ENCODE results near the gene C1orf210. TPM values are rescaled to one million over a fixed set of nuclear protein-coding genes. Genes with fewer than 3 reads are reported as not detected.
A peak's percentile ranks its signal among the peaks of the same experiment; 100 is the strongest.

Gene C1orf210
- total RNA-seq, 1 donor from 2014 or later, result not detected

DNA sequence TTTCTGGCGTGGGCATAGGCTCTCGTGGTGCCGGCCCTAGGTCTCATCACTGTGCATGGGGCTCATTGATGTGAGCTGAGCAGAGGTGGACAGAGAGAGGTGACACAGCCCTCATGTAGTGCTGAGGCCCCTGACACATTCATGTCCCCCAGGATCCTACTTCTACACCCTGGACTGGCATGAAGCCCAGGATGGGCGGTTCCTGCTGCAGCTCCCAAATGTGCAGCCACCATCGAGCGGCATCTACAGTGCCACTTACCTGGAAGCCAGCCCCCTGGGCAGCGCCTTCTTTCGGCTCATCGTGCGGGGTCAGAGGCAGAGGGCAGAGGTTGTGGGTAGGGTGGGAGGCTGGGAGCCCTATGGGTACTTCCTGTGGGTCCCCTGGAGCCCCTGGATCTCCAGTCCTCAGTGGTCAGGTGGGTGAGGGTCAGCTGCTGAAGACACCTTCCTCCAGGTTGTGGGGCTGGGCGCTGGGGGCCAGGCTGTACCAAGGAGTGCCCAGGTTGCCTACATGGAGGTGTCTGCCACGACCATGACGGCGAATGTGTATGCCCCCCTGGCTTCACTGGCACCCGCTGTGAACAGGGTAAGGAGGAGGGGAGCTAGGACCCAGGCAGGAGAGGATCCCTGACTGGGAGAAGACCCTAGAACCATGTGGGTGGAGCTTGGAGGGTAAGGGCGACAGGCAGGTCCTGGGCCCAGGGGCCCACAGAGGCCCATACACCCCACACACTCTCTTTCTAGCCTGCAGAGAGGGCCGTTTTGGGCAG lies 21.5 kb upstream of the C1orf210 start:
- Mint-ChIP-seq H3K9me3 (no peaks in the 10 kb centered on the region), H3K27me3 (peaks cover 2% of the 10 kb centered on the region), H3K4me3 (no peak overlapping the region), H3K27ac (no peak overlapping the region), H3K4me1 (no peaks in the 10 kb centered on the region), H3K36me3 (ENCODE audit: low read depth) (no peaks in the 10 kb centered on the region)
- intact Hi-C loops (cut with micrococcal nuclease), result no loop called here
- no peak for DNase-seq

DNA sequence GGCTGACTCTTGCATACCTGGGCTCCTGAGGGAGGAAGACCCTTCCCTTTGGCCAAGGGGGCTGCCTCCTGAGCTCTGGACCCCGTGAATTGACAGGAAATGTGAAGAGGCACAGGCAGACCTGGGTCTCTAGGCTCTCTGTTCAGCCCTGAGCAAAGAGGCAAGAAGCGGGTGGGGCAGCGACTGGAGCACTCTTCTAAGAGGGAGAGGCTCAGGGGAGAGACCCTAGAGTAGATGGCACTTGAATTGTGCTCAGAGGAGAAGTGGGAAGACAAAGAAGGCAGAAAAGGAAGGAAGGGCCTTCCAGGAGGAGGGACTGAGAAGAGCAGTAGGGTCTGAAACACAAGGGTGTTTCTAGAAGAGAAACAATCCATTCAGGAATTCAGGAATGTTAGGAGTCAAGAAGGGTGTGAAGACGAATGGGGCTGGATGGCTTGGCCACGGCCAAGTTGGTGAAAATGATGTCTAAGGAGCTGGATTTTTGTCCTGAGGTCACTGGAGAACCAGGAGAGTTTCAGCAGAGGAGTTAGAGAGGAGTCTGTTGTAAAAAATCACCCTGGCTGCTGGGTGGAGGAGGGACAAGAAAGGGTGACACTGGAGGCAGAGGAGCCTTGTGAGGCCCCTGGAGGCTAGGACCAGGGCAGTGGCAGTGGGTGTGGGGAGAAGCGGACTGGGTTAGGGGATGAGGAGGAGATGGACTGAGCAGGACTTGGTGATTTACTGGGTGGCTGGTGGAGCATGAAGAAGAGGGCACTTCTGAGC lies 20.7 kb upstream of the C1orf210 start:
- H3K36me3 Mint-ChIP-seq (ENCODE audit: low read depth), result no peaks in the 10 kb centered on the region
- H3K27me3 Mint-ChIP-seq, result peaks cover 2% of the 10 kb centered on the region
- no peak for DNase-seq
- H3K9me3 Mint-ChIP-seq, result no peaks in the 10 kb centered on the region
- intact Hi-C loops (cut with micrococcal nuclease), result no loop called here
- no peak overlapping the region for H3K4me3 Mint-ChIP-seq
- peak overlapping the region; percentile 20 for H3K27ac Mint-ChIP-seq
- peaks cover under 1% of the 10 kb centered on the region for H3K4me1 Mint-ChIP-seq

DNA sequence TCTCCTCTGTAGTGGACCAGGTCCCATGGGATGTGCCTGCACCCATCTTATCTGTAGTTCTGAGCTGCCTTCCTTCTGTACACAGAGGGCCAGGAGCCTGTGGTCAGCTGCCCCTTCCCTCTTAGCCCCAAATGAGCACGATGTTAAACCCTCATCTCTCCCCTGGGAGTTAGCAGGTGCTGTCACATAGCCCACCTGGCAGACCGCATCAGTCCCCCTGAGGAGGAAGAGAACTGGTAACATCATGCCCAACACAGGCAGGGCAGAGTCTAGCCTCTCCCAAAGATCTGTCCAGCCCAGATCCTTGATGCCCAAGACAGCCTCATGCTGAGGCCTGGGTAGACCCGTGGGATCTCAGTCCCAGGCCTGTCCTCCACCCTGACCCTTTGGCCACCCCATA lies 20.1 kb upstream of the C1orf210 start:
- intact Hi-C loops (cut with micrococcal nuclease), result no loop called here
- Mint-ChIP-seq H3K36me3 (ENCODE audit: low read depth) (no peaks in the 10 kb centered on the region), H3K27me3 (peaks cover 2% of the 10 kb centered on the region), H3K9me3 (no peaks in the 10 kb centered on the region), H3K4me3 (no peak overlapping the region), H3K27ac (no peak overlapping the region), H3K4me1 (peaks cover 2% of the 10 kb centered on the region)
- no peak for DNase-seq

DNA sequence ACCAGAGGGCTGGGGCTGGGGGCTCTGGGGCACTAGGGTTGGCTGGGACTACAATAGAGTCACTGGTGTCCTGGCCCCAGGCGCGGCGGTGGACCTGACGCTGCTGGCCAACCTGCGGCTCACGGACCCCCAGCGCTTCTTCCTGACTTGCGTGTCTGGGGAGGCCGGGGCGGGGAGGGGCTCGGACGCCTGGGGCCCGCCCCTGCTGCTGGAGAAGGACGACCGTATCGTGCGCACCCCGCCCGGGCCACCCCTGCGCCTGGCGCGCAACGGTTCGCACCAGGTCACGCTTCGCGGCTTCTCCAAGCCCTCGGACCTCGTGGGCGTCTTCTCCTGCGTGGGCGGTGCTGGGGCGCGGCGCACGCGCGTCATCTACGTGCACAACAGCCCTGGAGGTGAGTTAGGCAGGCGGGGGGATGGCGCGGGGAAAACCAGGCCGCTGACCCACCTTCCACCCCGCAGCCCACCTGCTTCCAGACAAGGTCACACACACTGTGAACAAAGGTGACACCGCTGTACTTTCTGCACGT lies 19.5 kb upstream of the C1orf210 start:
- Mint-ChIP-seq H3K27ac (no peak overlapping the region), H3K36me3 (ENCODE audit: low read depth) (no peaks in the 10 kb centered on the region), H3K4me3 (no peak overlapping the region), H3K27me3 (no peaks in the 10 kb centered on the region), H3K9me3 (no peaks in the 10 kb centered on the region), H3K4me1 (peaks cover 2% of the 10 kb centered on the region)
- intact Hi-C loops (cut with micrococcal nuclease), result no loop called here
- DNase-seq, result no peak

DNA sequence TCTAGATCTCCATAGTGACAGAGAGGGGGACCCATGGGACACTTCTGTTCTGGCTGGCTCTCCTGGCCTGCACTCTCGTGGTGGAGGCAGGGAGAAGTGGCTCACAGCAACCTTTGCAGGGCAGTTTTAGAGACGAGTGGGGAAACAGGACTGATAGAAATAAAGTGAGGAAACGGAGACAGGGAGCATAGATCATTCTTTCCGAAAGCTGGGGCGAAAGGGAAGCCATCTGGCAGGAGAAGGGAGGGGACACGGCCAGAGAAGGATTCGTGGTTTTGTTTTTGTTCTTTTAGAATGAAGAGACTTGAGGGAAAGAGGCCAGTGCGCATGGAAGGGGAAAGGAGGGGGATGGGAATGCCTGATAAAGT lies 18.9 kb upstream of the C1orf210 start:
- intact Hi-C loops (cut with micrococcal nuclease), result no loop called here
- no peak overlapping the region for H3K4me3 Mint-ChIP-seq
- no peaks in the 10 kb centered on the region for H3K36me3 Mint-ChIP-seq (ENCODE audit: low read depth)
- H3K27ac Mint-ChIP-seq, result no peak overlapping the region
- no peaks in the 10 kb centered on the region for H3K9me3 Mint-ChIP-seq
- no peaks in the 10 kb centered on the region for H3K27me3 Mint-ChIP-seq
- DNase-seq, result no peak
- peaks cover 2% of the 10 kb centered on the region for H3K4me1 Mint-ChIP-seq

DNA sequence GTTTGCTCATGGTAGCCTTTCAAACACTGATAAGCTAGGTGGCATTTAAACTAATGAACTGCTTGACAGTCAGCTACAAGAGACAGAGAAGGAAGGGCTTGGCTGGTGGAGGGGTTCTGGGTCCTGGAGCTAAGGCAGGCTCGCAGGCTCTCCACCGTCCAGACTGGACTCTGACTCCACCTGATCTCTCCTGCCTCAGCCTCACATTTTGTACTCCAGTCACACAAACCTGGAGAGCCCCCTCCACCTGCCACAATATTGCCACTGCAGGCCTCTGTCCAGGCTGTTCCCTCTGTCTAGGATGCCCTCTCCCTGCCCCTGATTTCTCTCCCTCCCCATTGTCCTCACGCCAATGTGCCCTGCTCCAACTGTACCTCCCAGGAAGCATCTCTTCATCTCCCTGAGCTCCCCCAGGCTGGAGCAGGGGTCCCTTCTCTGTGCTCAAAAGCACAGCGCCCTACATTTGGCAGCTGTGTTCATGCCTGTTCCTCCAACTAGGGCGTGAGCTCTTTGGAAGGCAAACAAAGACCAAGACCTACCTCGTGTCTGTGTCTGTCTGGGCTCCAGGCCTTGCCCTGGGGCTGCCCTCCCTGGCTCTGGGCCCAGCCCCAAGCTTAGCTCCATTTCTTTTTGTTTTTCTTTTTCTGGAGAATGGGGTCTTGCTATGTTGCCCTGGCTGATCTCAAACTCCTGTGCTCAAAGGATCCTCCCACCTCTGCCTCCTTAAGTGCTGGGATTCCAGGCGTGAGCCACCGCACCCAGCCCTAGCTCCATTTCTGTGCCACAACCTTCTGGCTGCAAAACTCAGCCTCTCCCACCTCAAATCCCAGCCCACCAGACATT lies 18.3 kb upstream of the C1orf210 start:
- intact Hi-C loops (cut with micrococcal nuclease), result no loop called here
- Mint-ChIP-seq H3K9me3 (no peaks in the 10 kb centered on the region), H3K36me3 (ENCODE audit: low read depth) (no peaks in the 10 kb centered on the region), H3K27me3 (no peaks in the 10 kb centered on the region), H3K4me3 (no peak overlapping the region), H3K4me1 (peaks cover 2% of the 10 kb centered on the region), H3K27ac (no peak overlapping the region)
- no peak for DNase-seq

DNA sequence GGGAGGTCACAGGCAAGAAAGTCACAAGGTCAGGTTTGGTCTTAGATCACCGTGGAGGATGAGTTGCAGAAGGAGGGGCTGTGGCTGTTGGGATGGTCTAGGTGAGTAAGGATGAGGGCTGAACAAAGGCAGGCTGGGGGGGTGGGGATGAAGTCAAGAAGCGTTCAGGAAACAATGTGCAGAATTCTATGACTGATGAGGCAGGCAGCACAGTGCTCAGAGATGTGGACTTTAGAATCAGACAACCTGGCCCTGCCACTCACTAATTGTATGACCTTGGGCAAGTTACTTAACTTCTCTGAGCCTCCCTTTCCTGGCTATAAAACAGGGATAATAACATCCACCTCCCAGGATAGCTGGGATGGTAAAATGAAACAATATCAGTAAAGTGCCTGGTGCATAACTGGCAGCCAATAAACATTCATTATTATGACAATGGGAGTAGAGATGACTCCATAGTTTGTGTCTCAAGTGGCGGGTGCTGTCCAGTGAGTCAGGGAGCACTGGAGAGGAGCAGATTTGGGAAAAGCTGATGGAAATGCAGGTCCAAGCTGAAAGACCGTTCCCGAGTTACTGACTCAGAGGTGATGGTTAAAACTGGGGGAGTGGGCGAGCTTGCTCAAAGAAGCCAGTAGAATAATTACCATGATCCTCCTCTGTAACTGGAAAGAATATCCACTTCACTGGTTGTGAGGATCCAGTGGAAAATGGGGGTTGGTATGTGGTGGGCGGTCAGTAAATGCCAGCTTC lies 17.5 kb upstream of the C1orf210 start:
- intact Hi-C loops (cut with micrococcal nuclease), result no loop called here
- no peak for DNase-seq
- Mint-ChIP-seq H3K9me3 (no peaks in the 10 kb centered on the region), H3K27ac (no peak overlapping the region), H3K36me3 (ENCODE audit: low read depth) (no peaks in the 10 kb centered on the region), H3K27me3 (no peaks in the 10 kb centered on the region), H3K4me3 (no peak overlapping the region), H3K4me1 (peaks cover 2% of the 10 kb centered on the region)

DNA sequence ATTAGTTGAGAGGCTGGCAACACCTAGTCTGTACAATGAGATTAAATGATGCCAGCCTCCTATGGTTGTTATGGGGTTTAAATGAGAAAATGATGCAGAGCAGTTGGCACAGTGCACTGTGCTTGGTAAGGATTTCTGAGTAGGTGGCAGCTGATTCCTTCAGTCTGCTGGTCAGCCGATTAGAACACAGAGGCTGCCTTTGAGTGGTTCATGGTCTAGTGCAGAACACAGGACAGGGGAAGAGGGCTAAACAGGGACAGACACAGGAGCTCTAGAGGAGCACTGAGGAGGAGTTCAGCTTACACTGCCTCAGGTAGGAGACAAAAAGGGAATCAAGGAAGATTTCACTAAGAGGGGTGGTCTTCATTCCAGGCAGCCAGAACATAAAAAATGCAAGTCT lies 16.8 kb upstream of the C1orf210 start:
- Mint-ChIP-seq H3K27ac (no peak overlapping the region), H3K27me3 (no peaks in the 10 kb centered on the region), H3K9me3 (no peaks in the 10 kb centered on the region), H3K4me3 (no peak overlapping the region), H3K36me3 (ENCODE audit: low read depth) (no peaks in the 10 kb centered on the region), H3K4me1 (peaks cover 2% of the 10 kb centered on the region)
- intact Hi-C loops (cut with micrococcal nuclease), result no loop called here
- DNase-seq, result no peak

DNA sequence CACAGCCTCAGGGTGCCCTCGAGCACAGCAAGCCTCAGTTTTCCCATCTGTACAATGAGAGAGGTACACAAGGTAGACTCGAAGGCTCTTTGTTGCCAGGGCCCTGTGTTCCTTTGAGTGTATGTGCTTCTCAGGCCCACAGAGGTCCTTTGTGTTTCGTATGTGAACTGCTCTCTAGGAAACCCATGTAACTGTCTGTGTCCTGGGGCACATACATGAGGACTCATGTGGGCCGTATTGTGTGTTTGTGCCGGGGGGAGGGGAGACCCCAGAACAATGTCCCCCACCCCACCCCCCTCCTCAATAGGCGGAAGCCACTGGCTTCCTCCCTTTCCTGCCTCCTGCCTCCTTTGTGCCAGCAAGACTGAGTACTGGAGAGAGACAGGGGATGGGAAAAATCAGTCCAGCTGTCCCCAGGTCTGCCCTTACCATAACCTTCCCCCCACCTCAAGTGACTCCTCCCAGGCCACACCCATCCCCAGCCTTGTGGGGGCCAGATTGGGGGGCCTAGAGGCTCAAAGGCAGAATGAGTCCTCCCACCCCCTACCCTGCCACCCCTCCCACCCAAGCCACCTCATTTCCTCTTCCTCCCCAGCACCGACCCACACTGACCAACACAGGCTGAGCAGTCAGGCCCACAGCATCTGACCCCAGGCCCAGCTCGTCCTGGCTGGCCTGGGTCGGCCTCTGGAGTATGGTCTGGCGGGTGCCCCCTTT lies 15.2 kb upstream of the C1orf210 start, which contains the start of gene TIE1:
Gene TIE1 (plus strand): TSS at position 605 of the 717 bp plus-strand sequence. CDS start 90 bp downstream, at position 695.
- no peak within 1 kb of the TSS for H3K27ac Mint-ChIP-seq
- H3K4me3 Mint-ChIP-seq, result no peak within 1 kb of the TSS
- no peak for DNase-seq
- no peaks in the 10 kb centered on the region for H3K27me3 Mint-ChIP-seq
- no peaks in the 10 kb centered on the region for H3K9me3 Mint-ChIP-seq
- no peaks in the 10 kb centered on the region for H3K36me3 Mint-ChIP-seq (ENCODE audit: low read depth)
- intact Hi-C loops (cut with micrococcal nuclease), result no loop called here
- H3K4me1 Mint-ChIP-seq, result peaks cover 15% of the 10 kb centered on the region

DNA sequence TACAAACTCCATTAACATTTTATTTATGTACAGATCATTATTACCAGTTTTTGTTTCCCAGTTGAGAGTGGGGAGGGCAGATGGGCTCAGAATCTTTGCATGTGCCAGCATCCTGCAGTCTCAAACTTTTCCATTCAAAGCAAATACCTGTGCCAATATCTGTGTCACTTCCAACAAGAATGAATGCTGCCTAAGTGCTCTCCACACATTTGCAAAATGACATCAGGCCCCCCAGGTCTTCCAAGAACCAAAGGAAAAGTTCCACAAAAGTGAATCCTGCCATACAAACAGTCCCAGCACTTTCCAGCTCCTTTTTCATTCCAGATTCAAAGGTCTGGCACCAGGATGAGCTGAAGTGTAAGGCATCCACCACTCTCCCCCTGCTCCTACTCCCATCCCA lies 13.7 kb upstream of the C1orf210 start:
- intact Hi-C loops (cut with micrococcal nuclease), result loop anchor here (5.0 kb wide), 1 partner anchor 33 kb away; no protein-coding TSS in a partner anchor
- no peak overlapping the region for H3K27ac Mint-ChIP-seq
- peaks cover 24% of the 10 kb centered on the region for H3K4me1 Mint-ChIP-seq
- H3K36me3 Mint-ChIP-seq (ENCODE audit: low read depth), result no peaks in the 10 kb centered on the region
- no peak for DNase-seq
- no peaks in the 10 kb centered on the region for H3K9me3 Mint-ChIP-seq
- H3K27me3 Mint-ChIP-seq, result no peaks in the 10 kb centered on the region
- no peak overlapping the region for H3K4me3 Mint-ChIP-seq

DNA sequence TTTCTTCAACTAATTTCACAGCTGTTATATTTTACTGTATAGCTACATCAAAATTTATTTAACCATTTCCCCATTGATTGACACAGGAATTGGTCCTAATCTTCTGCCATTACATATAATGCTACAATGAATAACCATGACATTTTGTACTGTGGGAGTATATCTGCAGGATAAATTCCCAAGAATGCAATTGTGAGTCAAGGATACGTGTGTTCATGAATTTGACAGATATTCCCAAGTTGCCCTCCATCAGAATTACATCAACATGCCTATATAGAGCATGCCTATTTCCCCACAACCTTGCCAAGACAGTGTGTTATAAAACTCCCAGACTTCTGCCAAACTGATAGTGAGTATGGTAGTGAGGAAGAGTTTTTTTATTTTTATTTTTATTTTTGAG lies 12.7 kb upstream of the C1orf210 start:
- Mint-ChIP-seq H3K36me3 (ENCODE audit: low read depth) (no peaks in the 10 kb centered on the region), H3K4me3 (no peak overlapping the region), H3K9me3 (no peaks in the 10 kb centered on the region), H3K27ac (no peak overlapping the region), H3K27me3 (no peaks in the 10 kb centered on the region), H3K4me1 (peaks cover 26% of the 10 kb centered on the region)
- intact Hi-C loops (cut with micrococcal nuclease), result loop anchor here (5.0 kb wide), 1 partner anchor 34 kb away; no protein-coding TSS in a partner anchor
- no peak for DNase-seq

DNA sequence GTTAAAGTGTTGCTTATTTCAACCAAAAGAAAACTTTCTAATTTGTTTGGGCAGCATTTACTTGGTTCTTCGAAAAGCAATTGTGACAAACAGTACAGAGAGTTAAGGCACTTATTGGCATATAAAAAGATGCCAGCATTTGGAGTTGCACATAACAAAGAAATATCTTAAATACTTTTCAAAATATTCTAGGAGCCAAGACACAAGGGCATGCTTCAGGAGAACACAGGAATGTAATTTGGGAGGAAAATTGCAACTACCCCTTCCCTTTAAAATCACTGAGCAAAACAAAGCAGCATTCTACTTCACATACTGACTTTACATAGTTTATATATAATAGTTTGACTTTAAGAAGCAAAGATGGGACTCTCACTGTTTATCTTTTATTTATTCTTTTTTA lies 10.8 kb upstream of the C1orf210 start:
- H3K27ac Mint-ChIP-seq, result peak overlapping the region; percentile 74
- H3K4me3 Mint-ChIP-seq, result peak overlapping the region; percentile 10
- H3K9me3 Mint-ChIP-seq, result no peaks in the 10 kb centered on the region
- H3K36me3 Mint-ChIP-seq (ENCODE audit: low read depth), result no peaks in the 10 kb centered on the region
- peaks cover 26% of the 10 kb centered on the region for H3K4me1 Mint-ChIP-seq
- intact Hi-C loops (cut with micrococcal nuclease), result loop anchor here (5.0 kb wide), 1 partner anchor 36 kb away; no protein-coding TSS in a partner anchor
- DNase-seq, result no peak
- H3K27me3 Mint-ChIP-seq, result no peaks in the 10 kb centered on the region

Measured in activated CD4-positive, alpha-beta T cell treated with anti-CD3 and anti-CD28 coated beads, Interleukin-2, amount 10 ng/mL, durations not matched to agents 24 days and 14 days (primary cell).